Keratinocyte (primary cell): Measurements from ENCODE around the gene CUX1.

Source experiments
- CTCF ChIP-seq, 3 experiments: IDR thresholded peaks in 1 of 3; conservative IDR thresholded peaks in 1 of 3; optimal IDR thresholded peaks in 1 of 3; 2 replicates in 2 of 3; 3 replicates in 1 of 3; pipeline versions ENCODE3 to v1.5.1; 2011; ENCODE audit warnings: low read length in 3 of 3, mild to moderate bottlenecking in 3 of 3, moderate library complexity in 2 of 3, control low read depth in 1 of 3, inconsistent platforms in 1 of 3; ENCODE audit not compliant: insufficient read depth in 2 of 3; ENCODE audit errors: extremely low read depth in 1 of 3
- EZH2 ChIP-seq: IDR thresholded peaks from one replicate; pipeline ENCODE4 v1.6.1; 2012; ENCODE audit warnings: inconsistent platforms, mild to moderate bottlenecking, low read length, moderate library complexity

- no peak for TF ChIP-seq CTCF (optimal IDR thresholded peaks at IDR 0.05 in 1 of 3, IDR thresholded peaks at IDR 0.05 in 1 of 3, conservative IDR thresholded peaks at IDR 0.05 in 1 of 3; ENCODE audit: extremely low read depth in 1 of 3, insufficient read depth in 2 of 3, low read length in 3 of 3)
- no peak for TF ChIP-seq EZH2
These were observed 52.5 kb downstream of the CUX1 start for GRCh38 chr7:101869901-101870290.
